Ishikawa (cell line): ENCODE data around the gene DRC7.

ENCODE experiments used
- CEBPB ChIP-seq: IDR thresholded peaks from 2 replicates; pipeline ENCODE4 v1.6.1; 2012
- CREB1 ChIP-seq: IDR thresholded peaks from 2 replicates; pipeline ENCODE4 v1.6.1; 2012; ENCODE audit warnings: low read depth
- EGR1 ChIP-seq: IDR thresholded peaks from 2 replicates; pipeline ENCODE4 v1.6.1; 2012
- EP300 ChIP-seq: IDR thresholded peaks from 2 replicates; pipeline ENCODE4 v1.6.1; 2012; ENCODE audit warnings: borderline replicate concordance
- FOXM1 ChIP-seq: IDR thresholded peaks from 2 replicates; pipeline ENCODE4 v1.6.1; 2012; ENCODE audit warnings: low read depth, borderline replicate concordance
- NFIC ChIP-seq: IDR thresholded peaks from 2 replicates; pipeline ENCODE4 v1.6.1; 2012
- RAD21 ChIP-seq: IDR thresholded peaks from 2 replicates; pipeline ENCODE4 v1.6.1; 2012; ENCODE audit warnings: low read depth
- REST ChIP-seq: IDR thresholded peaks from 2 replicates; pipeline ENCODE4 v1.6.1; 2012; ENCODE audit warnings: low read depth, mild to moderate bottlenecking
- TAF1 ChIP-seq: IDR thresholded peaks from 2 replicates; pipeline ENCODE4 v1.6.1; 2012; ENCODE audit warnings: low read depth, mild to moderate bottlenecking
- TCF12 ChIP-seq: IDR thresholded peaks from 2 replicates; pipeline ENCODE4 v1.6.1; 2012; ENCODE audit warnings: low read depth
- TEAD4 ChIP-seq: IDR thresholded peaks from 2 replicates; pipeline ENCODE4 v1.6.1; 2012
- YY1 ChIP-seq: IDR thresholded peaks from 2 replicates; pipeline ENCODE4 v1.6.1; 2012; ENCODE audit warnings: low read depth
- ZBTB7A ChIP-seq: IDR thresholded peaks from 2 replicates; pipeline ENCODE4 v1.6.1; 2012; ENCODE audit warnings: low read depth
- TF ChIP-seq, protein P1 (sequence below): IDR thresholded peaks from 2 replicates; pipeline ENCODE4 v1.6.1; 2012
- TF ChIP-seq, protein P2 (sequence below): IDR thresholded peaks from 2 replicates; pipeline ENCODE4 v1.6.1; 2012

The DRC7 gene

DNA sequence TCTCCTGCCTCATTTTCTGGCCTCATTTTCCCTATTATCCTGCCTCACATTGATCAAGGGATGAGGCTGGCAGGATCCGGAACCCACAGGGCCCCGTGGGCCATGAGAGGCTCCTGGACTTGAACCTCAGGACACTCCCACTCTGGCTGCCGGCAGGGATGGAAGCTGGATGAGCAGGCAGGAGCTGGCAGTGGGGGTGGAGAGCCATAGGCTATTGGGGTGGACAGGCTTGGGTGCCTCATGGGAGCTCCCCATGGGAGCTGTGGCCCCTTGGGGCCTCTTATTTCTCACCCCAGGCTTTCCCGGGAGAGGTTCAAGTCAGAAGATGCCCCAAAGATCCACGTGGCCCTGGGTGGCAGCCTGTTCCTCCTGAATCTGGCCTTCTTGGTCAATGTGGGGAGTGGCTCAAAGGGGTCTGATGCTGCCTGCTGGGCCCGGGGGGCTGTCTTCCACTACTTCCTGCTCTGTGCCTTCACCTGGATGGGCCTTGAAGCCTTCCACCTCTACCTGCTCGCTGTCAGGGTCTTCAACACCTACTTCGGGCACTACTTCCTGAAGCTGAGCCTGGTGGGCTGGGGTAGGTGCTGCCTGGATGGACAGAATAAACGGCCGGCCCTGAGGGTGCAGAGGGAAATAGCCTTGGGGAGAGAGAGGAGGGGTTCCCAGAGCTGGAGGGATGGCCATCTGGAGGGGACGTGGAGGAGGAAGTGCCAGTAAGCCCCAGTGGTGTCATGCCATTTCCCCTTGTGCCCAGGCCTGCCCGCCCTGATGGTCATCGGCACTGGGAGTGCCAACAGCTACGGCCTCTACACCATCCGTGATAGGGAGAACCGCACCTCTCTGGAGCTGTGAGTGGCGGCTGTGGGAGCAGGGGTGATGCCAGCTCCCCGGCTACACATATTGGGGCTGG lies 10.7 kb upstream of the DRC7 start:
- TF ChIP-seq FOXM1 (no peak), CREB1 (no peak), EGR1 (no peak)

DNA sequence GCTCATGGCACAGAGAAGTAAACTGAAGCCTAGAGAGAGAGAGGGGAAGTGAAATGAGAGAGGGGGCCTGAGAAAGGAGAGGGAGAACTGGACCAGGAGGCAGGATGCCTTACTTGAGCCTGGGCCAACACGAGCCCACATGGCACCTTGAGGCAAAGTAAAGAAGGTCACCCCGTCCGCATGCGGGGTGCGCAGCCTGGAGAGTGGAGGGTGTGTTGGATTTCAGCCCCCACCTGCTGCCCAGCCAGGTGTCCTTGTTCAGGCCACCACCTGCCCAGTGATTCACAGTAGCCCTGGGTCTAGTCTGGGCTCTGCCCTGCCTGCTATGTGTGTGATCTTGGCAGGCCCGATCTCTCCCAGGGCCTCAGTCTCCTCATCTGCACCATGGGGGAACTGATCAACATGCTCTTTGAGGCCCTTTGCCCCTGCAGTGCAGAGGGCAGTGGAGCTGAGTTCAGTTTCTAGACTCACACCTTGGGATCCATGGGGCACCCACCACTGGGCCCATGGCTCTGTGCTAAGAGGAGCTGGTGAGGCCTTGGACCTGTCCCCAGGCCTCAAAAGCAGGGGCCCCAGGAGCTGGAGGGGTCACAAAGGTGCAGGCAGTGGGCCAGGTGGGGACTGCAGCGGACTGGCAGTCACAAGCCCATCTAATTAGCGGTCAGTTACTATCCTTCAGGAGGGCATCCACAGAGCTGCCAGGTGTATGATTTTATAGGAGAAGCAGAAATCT lies 9.8 kb upstream of the DRC7 start:
- TF ChIP-seq, protein P1, sequence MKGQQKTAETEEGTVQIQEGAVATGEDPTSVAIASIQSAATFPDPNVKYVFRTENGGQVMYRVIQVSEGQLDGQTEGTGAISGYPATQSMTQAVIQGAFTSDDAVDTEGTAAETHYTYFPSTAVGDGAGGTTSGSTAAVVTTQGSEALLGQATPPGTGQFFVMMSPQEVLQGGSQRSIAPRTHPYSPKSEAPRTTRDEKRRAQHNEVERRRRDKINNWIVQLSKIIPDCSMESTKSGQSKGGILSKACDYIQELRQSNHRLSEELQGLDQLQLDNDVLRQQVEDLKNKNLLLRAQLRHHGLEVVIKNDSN = no peak
- TF ChIP-seq CEBPB (no peak), TEAD4 (no peak), ZBTB7A (no peak), EGR1 (no peak)

- TF ChIP-seq, protein P1 = no peak
- TF ChIP-seq TEAD4 (no peak), CREB1 (no peak), TCF12 (no peak), NFIC (no peak), FOXM1 (no peak), CEBPB (no peak), ZBTB7A (no peak), YY1 (no peak), TAF1 (no peak), EGR1 (no peak), EP300 (no peak), REST (no peak), RAD21 (no peak)
- TF ChIP-seq, protein P2, sequence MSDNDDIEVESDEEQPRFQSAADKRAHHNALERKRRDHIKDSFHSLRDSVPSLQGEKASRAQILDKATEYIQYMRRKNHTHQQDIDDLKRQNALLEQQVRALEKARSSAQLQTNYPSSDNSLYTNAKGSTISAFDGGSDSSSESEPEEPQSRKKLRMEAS = no peak
These were observed 9.0 kb upstream of the DRC7 start for GRCh38 chr16:57685633-57686032.

- TF ChIP-seq EGR1 = no peak
- TF ChIP-seq, protein P1 = peak; percentile 57; the same call in 1 of the 2 replicates
These were observed 8.0 kb upstream of the DRC7 start for GRCh38 chr16:57686577-57686976.

DNA sequence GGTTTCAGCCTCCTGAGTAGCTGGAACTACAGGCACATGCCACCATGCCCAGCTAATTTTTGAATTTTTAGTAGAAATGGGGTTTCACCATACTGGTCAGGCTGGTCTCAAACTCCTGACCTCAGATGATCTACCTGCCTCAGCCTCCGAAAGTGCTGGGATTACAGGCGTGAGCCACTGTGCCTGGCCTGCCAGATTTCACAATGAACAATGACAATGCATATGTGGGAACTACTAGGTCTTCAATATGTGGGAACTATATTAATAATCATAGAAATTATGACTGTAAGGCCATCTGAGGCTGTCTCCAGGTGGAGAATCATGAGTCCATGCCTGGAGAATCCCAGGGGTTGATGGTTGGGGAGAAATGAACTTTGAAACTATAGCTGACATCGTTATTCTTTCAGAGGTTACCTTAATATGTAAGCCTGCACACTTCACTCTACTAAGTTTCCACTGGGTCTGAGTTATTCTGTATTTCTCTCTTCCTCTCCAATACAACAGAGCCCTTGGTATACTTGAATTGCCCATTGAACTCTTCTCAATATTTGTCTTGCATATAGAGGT lies 7.2 kb upstream of the DRC7 start:
- TF ChIP-seq RAD21 (no peak), YY1 (no peak), CEBPB (no peak), CREB1 (no peak), EGR1 (no peak), EP300 (no peak), REST (no peak), ZBTB7A (no peak), FOXM1 (no peak), TCF12 (no peak), TEAD4 (no peak)
- TF ChIP-seq, protein P2 = no peak
- TF ChIP-seq, protein P1 = no peak
